Ascending aorta (tissue), 2 donors: ENCODE results near the gene HBA2. TPM values are rescaled to one million over a fixed set of nuclear protein-coding genes. Genes with fewer than 3 reads are reported as not detected.

ENCODE experiments used
- DNase-seq, 2 donors: peaks; one replicate each; pipeline ENCODE4 v3.0.0-alpha.2; 2019; ENCODE audit warnings: low spot score in 2 of 2
- H3K27ac ChIP-seq, 2 donors: fragments of 200-600 bp; sonication (generic); one replicate each; pipeline ENCODE4 v1.5.1; 2016 to 2017; ENCODE audit warnings: mild to moderate bottlenecking in 1 of 2
- H3K27me3 ChIP-seq: fragments of 200-600 bp; sonication (generic); one replicate; pipeline ENCODE4 v1.5.1; 2017
- H3K36me3 ChIP-seq, 2 donors: fragments of 200-600 bp; sonication (generic); one replicate each; pipeline ENCODE4 v1.5.1; 2016
- H3K4me1 ChIP-seq, 2 donors: fragments of 200-600 bp; sonication (generic); one replicate each; pipeline ENCODE4 v1.5.1; 2016 to 2017; ENCODE audit warnings: mild to moderate bottlenecking in 1 of 2
- H3K4me3 ChIP-seq, 2 donors: fragments of 200-600 bp; sonication (generic); one replicate each; pipeline ENCODE4 v1.5.1; 2016 to 2017; ENCODE audit warnings: mild to moderate bottlenecking in 1 of 2
- H3K9me3 ChIP-seq, 2 donors: fragments of 200-600 bp; sonication (generic); one replicate each; pipeline ENCODE4 v1.5.1; 2016
- CTCF ChIP-seq, 3 experiments: fragments of 200-600 bp in 2 of 3; fragments of 450-650 bp in 1 of 3; sonication (generic) in 2 of 3; IDR thresholded peaks; one replicate each; pipeline ENCODE4 v1.5.1; 2016 to 2019; ENCODE audit warnings: antibody characterized with exemption in 3 of 3, mild to moderate bottlenecking in 1 of 3, moderate library complexity in 1 of 3
- intact Hi-C: fragments of 100-400 bp; cut with DNase I; formaldehyde crosslinking; loops from one replicate; pipeline ENCODE4 v1.15.1; 2023
- total RNA-seq: library from RNA; depleted of rRNA; stranded (reverse); fragments of >200 nt; gene quantifications from one replicate; pipeline ENCODE4 v1.1.0, GENCODE V29; 2016

The HBA2 gene
- total RNA-seq, 1 donor from 2014 or later, result 4,439 TPM

GRCh38 chr16:185213-185612 lies 12.5 kb downstream of the HBA2 start:
- Histone ChIP-seq H3K4me3 (no peak overlapping the region), H3K27me3 (no peaks in the 10 kb centered on the region), H3K9me3 (no peaks in the 10 kb centered on the region), H3K27ac (no peak overlapping the region), H3K36me3 (peaks cover 30% of the 10 kb centered on the region in 2 donors), H3K4me1 (peaks cover 9 to 10% of the 10 kb centered on the region in 2 donors)
- no peak for TF ChIP-seq CTCF (IDR thresholded peaks at IDR 0.05)
- intact Hi-C loops, result no loop called here
- DNase-seq, result no peak

GRCh38 chr16:185691-186090 lies 13.0 kb downstream of the HBA2 start:
- H3K9me3 ChIP-seq, result no peaks in the 10 kb centered on the region

DNA sequence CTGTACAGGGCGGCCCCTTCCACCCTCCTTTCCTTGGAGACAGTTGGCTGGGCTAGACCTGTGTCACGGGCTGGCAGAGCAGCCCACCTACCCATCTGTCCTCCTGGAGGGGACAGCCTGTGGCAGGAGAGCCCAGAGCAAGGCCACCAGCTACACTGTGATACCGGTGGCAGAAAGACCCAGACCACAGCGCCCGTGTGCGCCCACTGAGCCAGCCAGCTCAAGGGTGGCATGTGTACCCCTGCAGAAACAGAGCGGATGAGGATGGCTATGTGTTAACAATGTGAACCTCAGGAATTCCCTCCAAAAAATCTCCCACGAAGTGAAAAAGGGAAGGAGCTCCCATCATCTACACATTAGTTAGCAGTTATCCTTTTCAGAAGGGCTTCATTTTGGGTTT lies 14.7 kb downstream of the HBA2 start:
- Histone ChIP-seq H3K9me3 (no peaks in the 10 kb centered on the region), H3K27ac (no peak overlapping the region), H3K27me3 (no peaks in the 10 kb centered on the region), H3K4me3 (no peak overlapping the region), H3K36me3 (peaks cover 51% of the 10 kb centered on the region in 2 donors), H3K4me1 (no peaks in the 10 kb centered on the region)
- TF ChIP-seq CTCF (IDR thresholded peaks at IDR 0.05), result no peak
- intact Hi-C loops, result no loop called here
- no peak for DNase-seq

More at GRCh38 chr16:185691-186090, 13.0 kb downstream of the HBA2 start:
- H3K27ac ChIP-seq, result no peak overlapping the region
- peaks cover 35% of the 10 kb centered on the region in 2 donors for H3K36me3 ChIP-seq
- H3K4me1 ChIP-seq, result peaks cover 5 to 7% of the 10 kb centered on the region in 2 donors
- DNase-seq, result no peak
- intact Hi-C loops, result no loop called here
- TF ChIP-seq CTCF (IDR thresholded peaks at IDR 0.05), result no peak
- H3K4me3 ChIP-seq, result no peak overlapping the region
- H3K27me3 ChIP-seq, result no peaks in the 10 kb centered on the region

DNA sequence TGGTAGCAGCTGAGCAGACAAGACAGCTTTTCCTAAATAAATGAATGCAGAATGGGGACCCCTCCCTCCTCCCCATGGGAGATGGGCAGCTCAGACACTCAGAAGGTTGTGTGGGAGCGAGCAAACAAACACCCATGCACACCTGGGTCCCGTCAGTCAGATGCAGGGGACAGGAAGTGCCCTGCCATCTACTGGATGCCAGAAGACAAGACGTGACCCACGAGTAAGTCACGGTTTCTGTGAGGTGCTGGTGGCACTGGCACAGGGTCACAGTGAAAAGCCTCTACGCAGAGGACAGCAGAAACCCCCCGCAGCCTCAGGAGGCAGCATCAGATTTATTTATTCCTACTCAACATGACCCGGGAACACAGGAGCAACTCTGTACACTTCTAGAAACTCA lies 16.0 kb downstream of the HBA2 start:
- H3K27ac ChIP-seq, result no peak overlapping the region
- no peaks in the 10 kb centered on the region for H3K27me3 ChIP-seq
- no peak for TF ChIP-seq CTCF (IDR thresholded peaks at IDR 0.05)
- DNase-seq, result no peak
- intact Hi-C loops, result no loop called here
- H3K4me3 ChIP-seq, result no peak overlapping the region
- H3K4me1 ChIP-seq, result no peaks in the 10 kb centered on the region
- H3K36me3 ChIP-seq, result peaks cover 64 to 65% of the 10 kb centered on the region in 2 donors
- H3K9me3 ChIP-seq, result no peaks in the 10 kb centered on the region

GRCh38 chr16:189604-190186 lies 17.0 kb downstream of the HBA2 start:
- no peaks in the 10 kb centered on the region for H3K27me3 ChIP-seq
- H3K4me3 ChIP-seq, result no peak overlapping the region
- no peaks in the 10 kb centered on the region for H3K4me1 ChIP-seq
- no peak overlapping the region for H3K27ac ChIP-seq
- DNase-seq, result no peak
- peaks cover 75% of the 10 kb centered on the region in 2 donors for H3K36me3 ChIP-seq
- intact Hi-C loops, result no loop called here
- no peak for TF ChIP-seq CTCF (IDR thresholded peaks at IDR 0.05)
- H3K9me3 ChIP-seq, result no peaks in the 10 kb centered on the region

GRCh38 chr16:191831-192230 lies 19.2 kb downstream of the HBA2 start:
- DNase-seq, result no peak
- H3K4me1 ChIP-seq, result no peaks in the 10 kb centered on the region
- peaks cover 94 to 95% of the 10 kb centered on the region in 2 donors for H3K36me3 ChIP-seq
- H3K9me3 ChIP-seq, result no peaks in the 10 kb centered on the region
- no peak for TF ChIP-seq CTCF (IDR thresholded peaks at IDR 0.05)
- intact Hi-C loops, result no loop called here
- no peak overlapping the region for H3K4me3 ChIP-seq
- no peaks in the 10 kb centered on the region for H3K27me3 ChIP-seq
- H3K27ac ChIP-seq, result no peak overlapping the region
